ENCODE measurements around the gene CD209.

Gene CD209

GRCh38 chr19:7703332-7703731, 44.0 kb downstream of the CD209 start:
- DNase-seq = no peak

- peak; percentile 64 for DNase-seq
Measured at GRCh38 chr19:7701654-7702457, 45.5 kb downstream of the CD209 start, which contains the start of gene FCER2. FCER2 (minus strand) TSS chr19:7702131; CDS start chr19:7699760, 2,371 bp downstream.

GRCh38 chr19:7701049-7701653, 46.2 kb downstream of the CD209 start:
- no peak for DNase-seq

GRCh38 chr19:7699417-7700401, 47.6 kb downstream of the CD209 start:
- DNase-seq = peak; percentile 23

- no peak for DNase-seq
Measured at GRCh38 chr19:7699003-7699402, 48.3 kb downstream of the CD209 start.

- DNase-seq = no peak
Measured at GRCh38 chr19:7698583-7698982, 48.8 kb downstream of the CD209 start.

- DNase-seq = no peak
Measured at GRCh38 chr19:7697721-7698287, 49.5 kb downstream of the CD209 start.

GRCh38 chr19:7694499-7694898, 52.8 kb downstream of the CD209 start:
- no peak for DNase-seq

GRCh38 chr19:7692417-7693088, 54.8 kb downstream of the CD209 start:
- DNase-seq = peak; percentile 54

- peak; percentile 41 for DNase-seq
Measured at GRCh38 chr19:7691497-7691896, 55.8 kb downstream of the CD209 start.

- peak; percentile 36 for DNase-seq
Measured at GRCh38 chr19:7690779-7691258, 56.5 kb downstream of the CD209 start.
